ENCODE measurements around the gene NFASC. TPM values are rescaled to one million over a fixed set of nuclear protein-coding genes. Genes with fewer than 3 reads are reported as not detected.

NFASC gene
- total and polyA plus RNA-seq, 2 experiments from 2014 or later: 3.9 to 11.7 TPM

GRCh38 chr1:205041998-205042910 is 171.6 kb downstream of the NFASC start (continued):
- TF ChIP-seq EZH2 (IDR thresholded peaks at IDR 0.05; ENCODE audit: low read depth, unreplicated experiment) (no peak), STAT1 (IDR thresholded peaks at IDR 0.05; ENCODE audit: unreplicated experiment) (no peak), ZNF331 (CRISPR knock-in tag; IDR thresholded peaks at IDR 0.05; ENCODE audit: low read depth) (no peak), POLR2AphosphoS5 (IDR thresholded peaks at IDR 0.05; ENCODE audit: low read depth) (no peak), ZNF114 (CRISPR knock-in tag; IDR thresholded peaks at IDR 0.05) (no peak), ETS1 (IDR thresholded peaks at IDR 0.05) (no peak), REST (IDR thresholded peaks at IDR 0.05; ENCODE audit: unreplicated experiment) (no peak)

GRCh38 chr1:205042911-205043806 is 172.5 kb downstream of the NFASC start, which contains the start of gene CNTN2:
TSS of gene CNTN2 (plus strand) at chr1:205043212. CDS start at chr1:205053186, 9,974 bp downstream.
- Histone ChIP-seq H3F3A (replicated peaks; ENCODE audit: low read depth) (no peaks in the 10 kb centered on the region), H3K79me2 (replicated peaks; ENCODE audit: insufficient read depth) (no peaks in the 10 kb centered on the region), H3K27ac (ENCODE audit: low read depth) (no peak within 1 kb of the TSS), H2AFZ (peak within 1 kb of the TSS; percentile 98), H3K4me1 (ENCODE audit: insufficient read depth) (peaks cover 34% of the 10 kb centered on the region), H3K4me2 (peak within 1 kb of the TSS; percentile 83), H3K4me3 (peak within 1 kb of the TSS; percentile 50), H3K27me3 (ENCODE audit: insufficient read depth) (peaks cover 19% of the 10 kb centered on the region; the same call in 1 of the 2 replicates), H4K20me1 (replicated peaks; ENCODE audit: insufficient read depth) (no peaks in the 10 kb centered on the region), H3K9me2 (ENCODE audit: insufficient read depth) (0 out of 2 replicates have a peak, but pooled peaks cover 4% of the 10 kb centered on the region), H3K36me3 (ENCODE audit: insufficient read depth) (no peaks in the 10 kb centered on the region)
- DNase-seq (ENCODE audit: low spot score) (peak; percentile 79), ATAC-seq (peak; percentile 80)
- Mint-ChIP-seq H3K4me3 (peak within 1 kb of the TSS; percentile 55), H3K27me3 (ENCODE audit: insufficient read depth, low read depth, poor library complexity) (peaks cover 35% of the 10 kb centered on the region), H3K27ac (no peak within 1 kb of the TSS), H3K9me3 (no peaks in the 10 kb centered on the region; the same call in 2 of the 3 replicates), H3K4me1 (peaks cover 37% of the 10 kb centered on the region), H3K36me3 (ENCODE audit: low read depth) (no peaks in the 10 kb centered on the region)
- no peak for TF ChIP-seq CREB1 (CRISPR knock-in tag; IDR thresholded peaks at IDR 0.05; ENCODE audit: low read depth)
- TF ChIP-seq EZH2phosphoT487 (IDR thresholded peaks at IDR 0.05; ENCODE audit: unreplicated experiment): no peak
- TF ChIP-seq NANOG (IDR thresholded peaks at IDR 0.05; ENCODE audit: borderline replicate concordance): no peak
- no peak for TF ChIP-seq JUNB (IDR thresholded peaks at IDR 0.05; ENCODE audit: unreplicated experiment)
- TF ChIP-seq ZNF462 (CRISPR knock-in tag; IDR thresholded peaks at IDR 0.05): no peak
- TF ChIP-seq ZNF331 (CRISPR knock-in tag; IDR thresholded peaks at IDR 0.05; ENCODE audit: low read depth): no peak
